HG03066 (cell line): ENCODE data around the gene TLL2.

Source experiments
- ATAC-seq: cut with Tn5 transposase; IDR thresholded peaks from one replicate; pipeline ENCODE4 v1.9.1; 2021; ENCODE audit warnings: low read depth; ENCODE audit not compliant: unreplicated experiment

Gene TLL2

GRCh38 chr10:96367470-96367869 is 146.3 kb downstream of the TLL2 start:
- no peak for ATAC-seq

- ATAC-seq = no peak
Observed at GRCh38 chr10:96366508-96366907, 147.2 kb downstream of the TLL2 start.

GRCh38 chr10:96365571-96365970 is 148.2 kb downstream of the TLL2 start:
- ATAC-seq = no peak

DNA sequence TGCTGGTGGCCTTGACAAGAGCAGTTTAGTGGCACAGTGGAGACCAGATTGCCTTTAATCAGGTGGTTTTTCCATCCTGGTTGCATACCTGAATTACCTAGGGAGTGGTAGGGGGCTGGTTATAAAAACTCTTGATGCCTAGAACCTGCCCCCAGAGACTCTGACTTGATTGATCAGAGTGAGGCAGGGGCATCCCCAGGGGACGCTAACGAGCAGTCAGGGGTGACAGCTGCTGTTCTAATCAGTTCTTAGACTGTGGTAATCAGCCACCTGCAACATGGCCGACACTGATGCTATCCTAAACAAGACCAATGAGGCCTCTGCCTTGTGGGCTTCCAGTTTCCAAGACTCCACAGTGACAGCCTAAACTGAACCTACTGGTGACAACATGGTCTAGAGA is 153.0 kb downstream of the TLL2 start:
- ATAC-seq = no peak

- no peak for ATAC-seq
Observed at GRCh38 chr10:96360331-96360730, 153.4 kb downstream of the TLL2 start.

DNA sequence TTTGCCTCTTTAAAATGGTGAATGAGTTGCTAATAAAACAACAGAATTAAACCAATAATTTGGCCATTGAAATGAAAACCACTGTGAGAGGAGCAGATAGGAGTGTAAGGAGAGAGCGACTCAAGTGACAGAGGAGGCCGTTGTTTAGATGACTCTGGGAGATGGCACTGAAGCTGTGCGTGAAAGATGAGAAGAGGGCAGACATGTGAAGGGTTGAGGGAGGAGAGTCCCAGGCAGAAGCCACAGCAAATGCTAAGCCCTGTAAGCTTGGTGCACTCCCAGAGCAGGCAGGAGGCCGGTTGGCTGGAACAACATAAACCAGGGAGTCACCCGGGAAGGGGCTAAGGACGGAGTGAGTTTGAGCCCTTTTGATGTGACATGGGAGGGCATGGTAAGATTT is 154.1 kb downstream of the TLL2 start:
- no peak for ATAC-seq

DNA sequence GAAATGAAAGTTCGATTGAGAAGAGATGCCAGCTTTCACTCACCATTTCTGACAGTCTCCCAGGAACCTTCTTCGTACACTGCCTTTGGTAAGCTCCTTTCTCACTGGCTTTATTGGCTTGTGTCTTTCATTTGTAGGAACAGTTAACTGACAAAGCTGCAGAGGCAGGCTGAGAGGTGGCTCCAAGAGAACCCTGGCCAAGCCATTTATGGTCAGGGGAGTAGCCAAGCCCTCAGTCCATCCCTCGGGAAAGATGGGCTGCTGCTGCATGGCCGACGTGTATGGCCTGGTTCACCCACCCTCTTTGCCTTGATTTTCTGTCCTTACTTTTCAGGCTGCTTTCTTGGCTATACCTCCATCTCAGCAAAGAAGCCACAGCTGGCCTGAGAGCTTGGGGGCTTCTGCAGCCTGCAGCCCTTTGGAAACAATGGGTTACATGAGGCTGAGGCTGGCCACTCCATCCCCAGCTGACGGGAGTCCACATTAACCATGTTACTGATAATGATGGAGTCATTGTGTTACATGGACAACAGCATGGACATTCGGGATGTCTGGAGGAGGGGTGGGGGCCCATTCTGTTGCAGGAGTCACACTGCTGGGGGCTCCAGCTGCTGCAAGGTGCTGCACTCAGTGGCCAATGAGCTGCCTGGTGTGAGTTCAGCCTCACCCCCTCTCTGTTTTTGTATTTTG is 154.7 kb downstream of the TLL2 start, which contains the start of gene OPALIN:
OPALIN (minus strand) TSS at position 152 of the 690 bp plus-strand sequence; CDS start at position 46, 106 bp downstream.
- ATAC-seq = no peak

GRCh38 chr10:96357038-96357620 is 156.6 kb downstream of the TLL2 start:
- no peak for ATAC-seq

DNA sequence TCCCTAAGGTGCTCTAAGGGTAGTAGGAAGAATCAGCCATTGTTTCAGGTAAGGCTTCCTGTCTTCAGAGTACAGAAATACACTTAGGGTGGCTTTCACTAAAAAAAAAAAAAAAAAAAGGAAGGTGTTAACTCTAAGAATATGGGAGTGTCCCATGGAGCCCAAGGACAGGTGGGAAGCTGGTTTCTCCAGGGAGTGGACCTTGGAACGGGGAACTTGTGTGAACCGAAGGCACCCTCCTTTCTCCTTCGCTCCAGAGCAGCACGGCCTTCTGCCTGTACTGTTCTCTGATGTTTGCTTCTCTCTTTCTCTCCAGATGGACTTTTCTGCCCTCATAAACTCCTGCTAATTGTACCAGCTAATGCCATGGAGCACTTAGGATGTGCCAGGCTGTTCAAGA is 161.1 kb downstream of the TLL2 start:
- no peak for ATAC-seq

GRCh38 chr10:96352027-96352426 is 161.7 kb downstream of the TLL2 start:
- ATAC-seq = no peak

GRCh38 chr10:96346295-96346694 is 167.4 kb downstream of the TLL2 start:
- no peak for ATAC-seq

DNA sequence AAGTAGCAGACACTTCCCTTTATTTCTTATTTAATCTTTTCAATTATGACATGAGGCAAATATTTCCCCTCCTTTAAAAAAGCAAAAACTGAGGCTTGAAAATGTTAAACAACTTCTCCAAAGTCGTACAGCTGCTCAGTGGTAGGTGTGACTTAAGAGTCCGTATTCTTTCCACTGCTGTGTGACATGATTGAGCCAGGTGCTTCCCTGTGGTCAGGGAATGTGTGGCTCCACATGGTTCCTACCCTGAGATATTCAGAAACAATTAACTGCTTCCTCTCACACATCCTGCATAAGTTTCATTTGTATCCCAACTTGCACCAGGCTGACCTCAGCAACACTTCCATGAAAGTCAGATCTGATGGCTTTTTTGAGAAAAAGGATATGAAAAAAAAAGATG is 168.5 kb downstream of the TLL2 start:
- no peak for ATAC-seq

- ATAC-seq = no peak
Observed at GRCh38 chr10:96344178-96344577, 169.5 kb downstream of the TLL2 start.

DNA sequence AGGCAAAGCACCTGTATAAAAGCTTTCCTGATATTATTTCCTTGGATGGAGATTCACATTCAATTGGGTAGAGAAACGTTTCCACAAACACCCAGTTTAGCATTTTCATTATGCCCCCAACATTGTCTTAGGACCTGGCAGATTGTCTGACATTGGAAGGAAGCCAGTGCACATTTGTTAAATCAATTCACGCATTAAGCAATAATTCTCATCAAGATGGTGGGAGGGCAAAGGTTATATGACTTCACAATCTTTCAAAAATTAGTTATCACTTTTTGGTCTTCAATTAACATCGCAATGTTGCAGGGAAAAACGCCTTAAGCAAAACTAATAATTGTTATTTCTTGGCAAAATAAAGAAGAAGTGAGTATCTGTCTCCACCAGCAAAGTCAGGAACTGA is 171.3 kb downstream of the TLL2 start:
- no peak for ATAC-seq

GRCh38 chr10:96341219-96342182 is 172.2 kb downstream of the TLL2 start:
- no peak for ATAC-seq

- no peak for ATAC-seq
Observed at GRCh38 chr10:96339956-96340904, 173.5 kb downstream of the TLL2 start.

DNA sequence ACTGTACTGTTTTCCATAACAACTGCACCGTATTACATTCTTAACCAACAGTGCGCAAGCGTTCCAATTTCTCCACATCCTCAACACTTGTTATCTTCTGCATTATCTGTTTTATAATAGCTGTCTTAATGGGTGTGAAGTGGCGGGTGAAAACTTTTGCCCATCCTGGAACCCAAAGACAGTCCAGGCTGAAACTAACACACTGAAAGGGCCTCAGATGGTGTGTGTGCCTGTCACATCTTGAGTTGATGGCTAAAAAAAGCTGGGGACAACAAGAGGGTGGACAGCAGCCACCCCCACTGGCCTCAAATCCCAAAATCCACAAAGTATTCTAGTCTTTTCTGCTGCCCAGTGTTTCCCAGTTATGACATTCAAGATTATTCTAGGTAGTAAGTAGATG is 174.3 kb downstream of the TLL2 start:
- no peak for ATAC-seq

- no peak for ATAC-seq
Observed at GRCh38 chr10:96338279-96338925, 175.3 kb downstream of the TLL2 start.

DNA sequence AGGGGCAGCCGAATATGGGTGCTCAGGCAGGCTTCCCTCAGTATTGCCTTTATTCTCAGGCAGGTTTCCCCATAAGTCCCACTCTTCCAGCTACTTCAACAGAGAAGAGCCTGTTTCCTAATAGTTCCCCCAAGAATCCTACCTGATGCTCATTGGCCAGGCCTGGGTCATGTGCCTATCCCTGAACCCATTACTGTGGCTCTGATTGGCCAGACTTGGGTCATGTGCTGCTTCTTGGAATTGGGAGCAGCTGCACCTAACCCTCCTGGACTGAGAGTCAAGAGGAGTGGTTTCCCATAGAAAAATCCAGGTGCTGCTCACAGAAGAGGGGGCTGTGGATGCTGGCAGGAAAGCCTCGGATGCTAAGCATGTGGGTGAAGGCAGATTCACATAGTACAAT is 176.6 kb downstream of the TLL2 start:
- ATAC-seq = no peak
